HCT116 (cell line): ENCODE results near the gene RAI14.

Source experiments
- CTCF ChIP-seq, 3 experiments: fragments of 200-600 bp in 1 of 3; sonication (generic) in 1 of 3; IDR thresholded peaks in 2 of 3; conservative IDR thresholded peaks in 1 of 3; 2 replicates each; pipeline ENCODE4 v1.5.1; 2012 to 2017; ENCODE audit warnings: low read depth in 2 of 3, low read length in 2 of 3, antibody characterized with exemption in 1 of 3, borderline replicate concordance in 1 of 3, control low read depth in 1 of 3, mild to moderate bottlenecking in 1 of 3, mixed read lengths in 1 of 3, mixed run types in 1 of 3, moderate library complexity in 1 of 3; ENCODE audit not compliant: insufficient read depth in 1 of 3
- JUND ChIP-seq: IDR thresholded peaks from 2 replicates; pipeline ENCODE4 v1.6.1; 2012
- MAX ChIP-seq: IDR thresholded peaks from 2 replicates; pipeline ENCODE4 v1.6.1; 2012
- POLR2A ChIP-seq: IDR thresholded peaks from 2 replicates; pipeline ENCODE4 v1.7.0; 2011; ENCODE audit warnings: borderline replicate concordance; ENCODE audit not compliant: insufficient read depth, insufficient read length; ENCODE audit errors: extremely low read depth
- POLR2AphosphoS5 ChIP-seq: IDR thresholded peaks from 2 replicates; pipeline ENCODE4 v1.6.1; 2011; ENCODE audit warnings: mild to moderate bottlenecking, low read depth, low read length, moderate library complexity
- SP1 ChIP-seq: IDR thresholded peaks from 2 replicates; pipeline ENCODE4 v1.6.1; 2012; ENCODE audit warnings: low read depth
- ZFX ChIP-seq: fragments of 450-650 bp; IDR thresholded peaks from 2 replicates; pipeline ENCODE4 v1.6.1; 2017

- no peak for TF ChIP-seq POLR2A
- TF ChIP-seq CTCF (IDR thresholded peaks at IDR 0.05 in 2 of 3, conservative IDR thresholded peaks at IDR 0.05 in 1 of 3; ENCODE audit: borderline replicate concordance in 1 of 3, insufficient read depth in 1 of 3, low read depth in 2 of 3, low read length in 2 of 3) = no peak
- TF ChIP-seq JUND = no peak
- no peak for TF ChIP-seq POLR2AphosphoS5
- TF ChIP-seq SP1 = no peak
- TF ChIP-seq MAX = no peak
- no peak for TF ChIP-seq ZFX
Measured at GRCh38 chr5:34813509-34813908, 157.4 kb downstream of the RAI14 start.
